NCI-H1092 treated with DMSO at 0.1 percent for 48 hours (cell line): ENCODE measurements around the gene PSMB2.
A peak's percentile ranks its signal among the peaks of the same experiment; 100 is the strongest.

ENCODE experiments used
- DNase-seq: peaks from one replicate; lab custom pipeline; 2025; lab: John Stamatoyannopoulos, UW

Gene PSMB2

GRCh38 chr1:35556484-35557117, 84.7 kb downstream of the PSMB2 start:
- DNase-seq: peak; percentile 87

GRCh38 chr1:35555601-35556477, 85.5 kb downstream of the PSMB2 start:
- peak; percentile 97 for DNase-seq

GRCh38 chr1:35555212-35555584, 86.1 kb downstream of the PSMB2 start:
- DNase-seq: no peak

- DNase-seq: peak; percentile 73
Measured at GRCh38 chr1:35554266-35555211, 86.8 kb downstream of the PSMB2 start.

DNA sequence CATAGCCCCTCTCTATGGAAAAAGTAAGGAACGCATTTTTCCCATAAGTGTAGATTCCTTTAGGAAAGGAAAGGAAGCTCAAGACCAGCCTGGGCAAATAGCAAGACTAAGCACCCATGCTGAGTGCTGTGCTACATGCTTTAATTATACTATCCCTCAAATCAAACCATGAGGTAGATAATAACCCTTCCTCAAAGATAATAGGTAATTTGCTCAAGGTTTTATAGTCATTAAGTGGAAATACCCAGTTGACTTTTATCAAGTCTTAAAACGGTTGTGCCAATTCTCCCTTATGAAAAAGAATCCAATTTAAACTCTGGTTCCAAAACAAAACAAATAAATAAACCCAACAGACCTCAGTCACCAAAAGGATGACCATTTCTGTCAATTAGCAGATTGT, 87.5 kb downstream of the PSMB2 start:
- no peak for DNase-seq
